Stimulated activated CD4-positive, alpha-beta T cell treated with anti-CD3 and anti-CD28 coated beads, Interleukin-1b, Interleukin-23, amount 100 ng/mL, for 1 hour (primary cell): ENCODE measurements around the gene CORO2A.
"Not testable (repeated sequence)": the region's sequence is repeated elsewhere in the genome, so short reads cannot be mapped to it uniquely, and the experiment has no call there.

Experiments used
- DNase-seq, 2 donors: peaks; one replicate each; pipeline ENCODE4 v3.0.0-alpha.2; 2020; ENCODE audit warnings: low read depth in 2 of 2

The CORO2A gene

GRCh38 chr9:98142925-98143481 lies 49.4 kb downstream of the CORO2A start:
- no peak for DNase-seq

DNA sequence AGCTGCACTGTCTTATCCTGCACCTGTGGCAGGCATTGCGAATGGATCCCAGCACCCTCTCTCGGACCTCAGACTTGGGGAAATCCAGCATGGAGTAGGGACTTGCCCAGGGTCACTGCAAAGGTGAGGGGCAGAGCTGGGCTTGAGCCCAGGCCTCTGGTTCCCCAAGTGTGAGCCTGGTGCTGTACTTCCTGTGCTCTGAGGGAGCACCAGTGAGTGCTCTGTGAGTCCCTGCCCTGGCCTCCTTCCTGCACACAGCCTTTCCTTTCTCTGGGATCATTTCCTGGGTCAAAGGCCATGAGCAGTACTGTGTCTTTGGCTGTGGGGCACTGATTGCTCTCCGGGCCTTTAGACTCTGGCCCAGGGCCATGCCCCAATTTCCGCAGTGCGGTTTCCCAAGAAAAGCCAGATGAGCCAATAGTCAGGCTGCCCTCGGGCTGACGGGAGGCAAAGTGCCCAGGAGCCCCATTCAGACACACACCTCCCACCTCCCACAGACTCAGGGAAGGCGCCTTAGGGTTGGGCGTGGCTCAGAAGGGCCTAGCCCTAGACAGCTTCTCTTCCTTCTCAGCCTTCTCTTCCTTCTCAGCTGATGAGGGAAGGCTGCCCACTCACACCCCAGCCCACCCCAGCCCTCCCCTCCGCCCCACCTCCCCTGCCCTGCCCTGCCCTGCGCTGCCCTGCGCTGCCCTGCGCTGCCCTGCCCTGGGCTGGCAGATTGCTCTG lies 50.1 kb downstream of the CORO2A start:
- DNase-seq, result no peak

DNA sequence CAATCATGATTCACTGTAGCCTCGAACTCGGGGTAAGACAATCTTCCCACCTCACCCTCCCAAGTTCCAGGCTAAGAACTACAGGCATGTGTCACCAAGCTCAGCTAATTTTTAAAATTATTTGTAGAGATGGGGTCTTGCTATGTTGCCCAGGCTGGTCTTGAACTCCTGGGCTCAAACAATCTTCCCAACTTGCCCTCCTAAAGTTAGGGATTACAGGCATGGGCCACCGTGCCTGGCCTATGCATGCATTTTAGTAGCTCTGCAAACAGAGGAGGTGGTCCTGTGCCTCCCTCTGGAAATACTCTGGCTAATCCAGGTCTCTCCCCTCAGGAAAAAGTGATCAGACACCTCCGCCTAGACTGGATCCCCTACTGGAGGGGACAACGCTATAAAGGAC lies 51.9 kb downstream of the CORO2A start:
- DNase-seq, result no peak

DNA sequence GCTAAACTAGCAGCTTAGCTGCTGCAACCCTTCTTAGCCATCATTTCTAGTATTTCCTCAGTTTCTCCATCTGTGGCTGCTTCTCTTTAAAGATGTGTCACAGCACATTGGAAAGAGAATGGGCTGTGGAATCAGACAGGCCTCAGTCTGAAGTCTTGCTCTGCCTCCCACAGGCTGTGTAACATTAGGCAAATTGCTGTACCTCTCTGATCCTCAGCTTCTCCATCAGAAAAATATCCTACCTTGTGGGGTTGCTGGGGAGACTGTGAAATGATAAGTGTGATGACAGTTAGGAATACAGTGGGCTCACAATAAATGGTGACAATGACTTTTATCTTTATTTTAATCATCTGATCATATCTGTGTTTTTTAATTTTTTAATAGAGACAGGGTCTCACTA lies 55.9 kb downstream of the CORO2A start:
- no peak for DNase-seq

DNA sequence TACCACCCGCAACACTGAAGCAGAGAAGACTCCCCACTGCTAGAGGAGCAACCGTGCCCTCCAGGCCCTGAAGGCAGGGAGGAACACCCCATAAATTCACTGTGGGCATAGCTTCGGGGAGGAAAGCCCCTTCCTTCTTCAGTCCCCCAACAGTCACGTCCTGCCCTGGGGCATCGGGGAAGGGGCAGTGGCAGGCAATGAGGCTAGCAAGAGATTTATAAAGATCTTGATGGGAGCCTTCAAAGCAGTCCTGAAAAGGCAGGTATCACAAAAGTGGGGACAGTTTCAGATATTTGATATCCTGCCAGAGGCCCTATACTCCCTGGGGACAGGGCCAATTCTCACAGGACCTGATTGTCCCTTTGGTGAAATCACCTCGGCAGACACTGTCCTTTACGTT lies 56.5 kb downstream of the CORO2A start:
- no peak for DNase-seq

- DNase-seq, result no peak
Observed at GRCh38 chr9:98135558-98135934, 56.9 kb downstream of the CORO2A start.

DNA sequence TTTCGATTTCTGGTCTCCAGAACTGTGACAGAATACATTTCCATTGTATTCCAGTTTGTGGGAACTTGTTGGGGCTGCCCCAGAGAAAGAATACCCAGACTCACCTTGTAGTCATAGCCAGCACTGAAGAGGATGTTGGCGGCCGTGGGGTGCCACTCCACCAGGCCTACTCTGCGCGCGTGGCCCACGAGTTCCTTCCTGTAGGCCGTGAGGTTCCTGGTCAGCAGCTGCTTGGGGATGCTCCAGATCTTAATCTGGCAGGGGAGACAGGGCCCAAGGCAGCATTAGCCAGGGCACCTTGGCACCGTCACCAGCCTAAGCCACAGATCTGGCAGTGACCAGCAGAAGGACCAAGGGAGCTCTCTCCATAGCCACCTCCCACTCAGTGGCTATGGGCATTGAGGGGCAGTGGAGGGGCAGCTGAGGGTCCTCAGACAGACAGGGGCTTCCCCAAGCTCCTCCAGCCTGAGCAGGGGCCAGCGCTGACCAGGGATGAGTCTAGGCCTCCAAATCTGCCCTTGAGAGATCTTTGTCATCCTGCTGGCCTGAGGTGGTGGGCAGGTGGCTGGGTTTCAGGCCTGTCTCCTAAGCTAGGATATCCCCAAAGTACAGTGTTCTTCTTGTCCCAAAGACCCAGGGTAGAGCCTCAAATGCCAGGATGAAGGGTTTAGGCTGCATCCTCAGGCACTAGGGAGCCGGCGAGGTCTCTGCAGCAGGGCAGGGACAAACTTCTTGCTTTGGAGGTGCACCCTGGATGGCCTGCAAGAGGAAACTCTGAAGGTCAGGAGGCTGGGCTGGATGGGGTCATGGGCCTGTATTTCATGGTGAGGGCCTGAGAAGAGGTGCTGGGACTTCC lies 57.5 kb downstream of the CORO2A start:
- no peak for DNase-seq

DNA sequence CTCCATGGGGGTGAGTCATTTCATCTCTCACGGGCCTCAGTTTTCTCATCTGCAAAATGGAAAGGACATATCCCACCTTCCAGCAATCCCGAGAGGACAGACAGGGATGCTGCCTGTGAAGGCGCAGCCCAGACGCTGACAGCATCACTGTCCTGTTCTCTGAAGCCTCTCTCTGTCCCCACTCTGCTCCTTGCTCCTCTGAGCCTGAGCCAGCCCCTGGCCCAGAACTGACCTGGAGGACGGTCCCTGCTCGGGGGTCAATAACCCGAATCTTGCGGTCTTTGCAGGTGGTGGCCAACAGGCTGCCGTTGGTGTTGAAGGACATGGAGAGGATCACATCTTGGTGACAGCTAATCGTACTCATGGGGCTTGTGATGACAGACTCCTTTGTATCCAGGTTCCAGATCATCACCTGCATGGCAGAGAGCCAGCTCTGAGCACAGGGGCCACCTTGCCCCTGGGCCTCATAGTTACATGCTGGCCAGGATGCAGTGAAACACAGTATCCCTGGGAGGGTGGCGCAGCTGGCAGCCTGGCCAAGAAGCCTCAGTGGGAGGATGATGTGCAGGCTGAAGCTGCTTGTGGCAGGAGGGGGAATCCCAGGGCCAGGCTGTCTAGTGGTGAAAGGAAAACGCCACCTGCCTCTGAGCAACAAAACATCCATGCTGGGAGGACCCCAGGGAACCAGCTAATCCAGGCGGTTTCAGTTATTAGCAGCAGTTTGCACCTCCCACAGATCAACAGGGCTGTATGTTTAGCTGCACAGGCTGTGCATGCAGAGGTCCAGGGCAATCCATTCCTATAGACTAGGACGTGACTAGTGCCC lies 59.4 kb downstream of the CORO2A start:
- no peak for DNase-seq

DNA sequence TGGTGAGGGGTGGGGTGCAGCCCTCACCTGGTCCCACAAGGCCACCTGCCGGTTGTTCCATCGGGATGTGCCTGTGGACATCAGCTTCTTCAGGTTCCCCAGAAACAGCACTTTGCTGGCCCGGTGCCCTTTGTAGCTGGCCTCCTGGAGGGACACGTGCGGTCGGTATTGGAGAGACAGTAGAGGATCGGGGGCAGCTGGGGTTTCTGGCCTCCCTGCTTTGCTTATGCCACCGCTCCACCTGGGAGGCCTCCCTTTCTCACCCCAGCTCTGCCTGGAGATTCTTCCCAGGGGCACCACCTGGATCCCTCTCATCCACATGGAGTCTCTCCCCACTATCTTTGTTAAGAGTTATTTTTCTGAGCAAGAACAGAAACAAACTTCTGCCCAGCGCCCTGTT lies 60.3 kb downstream of the CORO2A start:
- DNase-seq, result no peak

DNA sequence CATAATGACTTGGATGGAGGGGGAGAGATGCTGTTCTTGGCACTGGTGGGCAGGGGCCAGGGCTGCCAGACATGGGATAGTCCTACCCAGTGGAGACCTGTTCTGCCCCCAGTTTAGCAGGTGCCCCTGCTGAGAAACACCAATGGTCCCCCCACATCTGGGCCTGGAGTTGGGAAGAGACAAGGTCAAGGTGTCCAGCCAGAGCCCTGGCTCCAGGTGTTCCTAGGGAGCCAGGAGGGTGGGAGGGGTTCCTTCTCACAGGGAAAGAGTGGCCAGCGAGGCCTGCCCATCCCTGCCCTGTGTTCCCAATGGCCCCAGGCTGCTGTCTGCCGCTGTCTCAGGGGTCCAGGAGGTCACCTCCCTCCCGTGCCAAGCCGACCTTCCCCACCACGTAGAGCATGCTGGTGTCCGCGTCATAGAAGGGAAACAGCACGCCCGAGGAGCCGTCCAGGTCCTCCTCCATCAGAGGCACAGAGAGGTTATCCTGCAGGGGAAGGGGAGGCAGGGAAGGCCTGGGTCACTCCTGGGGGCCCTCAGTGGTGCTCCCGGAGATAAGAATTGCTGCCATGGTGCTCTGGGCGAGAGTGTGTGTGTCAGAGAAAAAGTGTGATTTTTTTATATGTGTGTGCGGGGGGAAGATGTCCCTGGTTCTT lies 61.7 kb downstream of the CORO2A start:
- no peak for DNase-seq

- DNase-seq, result not testable (repeated sequence)
Observed at GRCh38 chr9:98130060-98130459, 62.4 kb downstream of the CORO2A start.

- no peak for DNase-seq
Observed at GRCh38 chr9:98129451-98129881, 63.0 kb downstream of the CORO2A start.

- DNase-seq, result no peak
Observed at GRCh38 chr9:98128316-98128715, 64.1 kb downstream of the CORO2A start.

DNA sequence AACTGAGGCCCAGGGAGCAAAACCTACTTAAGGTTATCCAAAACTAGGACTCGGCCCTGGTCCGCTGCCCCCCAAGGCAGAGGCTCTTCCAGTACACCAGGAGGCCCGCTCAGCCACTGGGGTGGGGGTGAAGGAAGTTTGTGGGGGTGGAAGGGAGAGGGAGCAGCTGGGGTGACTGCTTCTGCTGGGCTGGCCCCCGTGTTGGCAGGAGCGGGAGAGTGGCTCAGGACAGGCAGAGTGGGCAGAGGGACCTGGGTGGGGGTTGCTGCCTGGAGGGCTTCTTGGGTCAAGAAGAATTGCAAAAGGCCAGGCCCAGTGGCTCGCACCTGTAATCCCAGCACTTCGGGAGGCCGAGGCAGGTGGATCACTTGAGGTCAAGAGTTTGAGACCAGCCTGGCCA lies 65.2 kb downstream of the CORO2A start:
- DNase-seq, result no peak

- no peak for DNase-seq
Observed at GRCh38 chr9:98124637-98125426, 67.6 kb downstream of the CORO2A start.

DNA sequence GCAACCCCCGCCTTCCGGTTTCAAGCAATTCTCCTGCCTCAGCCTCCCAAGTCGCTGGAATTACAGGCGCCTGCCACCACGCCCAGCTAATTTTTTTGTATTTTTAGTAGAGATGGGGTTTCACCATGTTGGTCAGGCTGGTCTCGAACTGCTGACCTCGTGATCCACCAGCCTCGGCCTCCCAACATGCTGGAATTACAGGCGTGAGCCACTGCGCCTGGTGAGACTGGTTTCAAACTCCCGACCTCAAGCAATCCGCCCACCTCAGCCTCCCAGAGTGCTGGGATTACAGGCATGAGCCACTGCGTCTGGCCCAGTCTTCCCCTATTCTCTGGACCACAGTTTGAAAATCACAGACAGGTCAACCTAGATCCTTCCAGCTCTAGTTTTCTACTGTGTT lies 68.3 kb downstream of the CORO2A start:
- DNase-seq, result not testable (repeated sequence)

DNA sequence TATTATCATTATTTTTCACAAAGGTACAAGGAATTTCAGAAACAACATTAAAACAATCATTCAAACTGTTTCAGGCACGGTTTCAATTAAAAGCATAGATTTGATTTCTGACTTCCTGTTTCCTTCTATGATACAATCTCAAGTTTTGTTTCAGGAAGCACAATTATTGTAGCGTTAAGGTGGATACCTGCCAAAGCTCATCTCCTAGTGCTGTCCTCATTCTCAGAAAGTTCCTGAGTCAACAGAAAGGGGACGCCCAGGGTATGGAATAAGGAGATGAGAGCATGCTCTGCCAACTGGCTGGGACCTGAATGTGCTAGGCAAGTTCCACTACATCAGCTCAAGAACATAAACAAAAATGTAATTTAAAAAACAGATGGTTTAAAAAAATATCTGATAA lies 71.4 kb downstream of the CORO2A start:
- DNase-seq, result no peak

DNA sequence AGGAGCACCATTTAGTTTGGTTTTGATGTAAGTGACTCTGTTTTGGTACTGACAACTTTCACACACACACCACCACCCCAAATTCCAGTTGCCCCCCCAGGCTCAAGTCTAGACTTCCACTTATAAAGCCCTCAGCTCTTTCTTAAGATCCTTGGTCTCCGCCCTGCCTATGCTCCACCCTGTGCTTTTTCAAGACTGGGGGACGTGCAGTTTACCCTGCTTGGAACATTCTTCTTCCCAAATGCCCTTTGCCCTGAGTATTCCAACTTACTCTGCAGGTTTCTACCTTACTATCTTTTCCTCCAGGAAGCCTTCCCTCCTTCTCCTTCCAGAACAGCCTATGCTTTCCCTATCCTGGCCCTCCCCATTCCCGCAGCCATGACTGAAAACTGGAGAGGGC lies 72.0 kb downstream of the CORO2A start:
- no peak for DNase-seq

DNA sequence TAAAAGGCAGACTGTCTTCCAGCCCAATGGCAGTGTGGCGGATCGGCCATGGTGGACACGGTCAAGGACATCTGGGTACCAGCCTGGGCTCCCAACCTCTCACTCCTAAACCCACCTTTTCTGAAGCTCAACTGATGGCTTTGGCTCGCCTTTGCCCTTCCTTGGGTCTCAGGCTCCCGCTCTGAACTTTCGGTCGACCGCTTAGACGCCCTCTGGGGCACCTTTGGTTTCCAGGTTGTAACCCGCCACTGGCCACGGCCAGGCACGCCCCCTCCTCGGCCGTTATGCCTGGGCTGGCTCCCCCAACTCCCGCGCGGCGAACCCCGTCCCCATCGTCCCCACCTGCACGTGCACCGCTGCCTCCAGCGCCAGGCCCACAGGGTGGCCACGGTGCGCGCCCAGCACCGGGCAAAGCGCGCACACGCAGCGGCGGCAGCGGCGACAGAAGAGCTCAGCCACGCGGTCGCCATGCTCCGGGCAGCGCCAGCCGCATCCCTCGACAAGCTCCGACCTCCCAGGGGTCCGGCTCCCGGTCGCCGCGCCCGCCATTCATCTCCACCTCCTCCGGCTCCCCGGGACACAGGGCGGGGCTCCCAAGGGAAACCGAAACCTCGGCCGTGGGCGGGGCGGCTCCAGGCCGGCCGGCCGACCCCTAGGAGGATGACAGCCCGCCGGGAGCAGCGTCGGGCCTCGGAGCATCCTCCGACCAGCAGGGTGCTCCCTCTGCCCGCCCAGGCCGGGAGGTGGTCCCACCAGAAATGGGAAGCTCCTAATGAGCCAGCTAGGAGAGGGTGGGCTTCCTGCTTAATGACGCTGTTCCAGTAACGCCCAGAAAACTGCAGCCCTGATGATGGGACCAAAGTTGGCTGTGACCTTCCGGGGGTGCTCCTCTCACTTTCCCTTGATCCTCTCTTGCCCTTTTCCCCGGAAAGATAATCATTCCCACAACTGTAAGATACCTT lies 73.5 kb downstream of the CORO2A start, which contains the start of gene TRIM14:
TSS of gene TRIM14 (minus strand) at position 583 of the 962 bp plus-strand sequence. CDS start at position 549, 34 bp downstream.
- DNase-seq, result no peak
